Thymus (tissue), 14 donors: ENCODE results near the gene ACVR2A. TPM values are rescaled to one million over a fixed set of nuclear protein-coding genes. Genes with fewer than 3 reads are reported as not detected.

Experiments used
- DNase-seq, 9 donors: peaks; one replicate each; pipeline ENCODE4 v3.0.0-alpha.2; 2013; ENCODE audit warnings: low spot score in 9 of 9, low read depth in 6 of 9, missing footprints in 1 of 9
- H3K27ac ChIP-seq, 2 donors: one replicate each; pipeline ENCODE4 v1.5.1; 2013; ENCODE audit warnings: control low read depth in 1 of 2, low read depth in 1 of 2, low read length in 1 of 2, mild to moderate bottlenecking in 1 of 2, moderate library complexity in 1 of 2
- H3K27me3 ChIP-seq, 2 donors: one replicate each; pipeline ENCODE4 v1.5.1; 2013; ENCODE audit warnings: low read length in 1 of 2; ENCODE audit not compliant: control insufficient read depth in 2 of 2, insufficient read depth in 1 of 2
- H3K36me3 ChIP-seq, 2 donors: one replicate each; pipeline ENCODE4 v1.5.1; 2013; ENCODE audit warnings: low read length in 1 of 2, mild to moderate bottlenecking in 1 of 2, moderate library complexity in 1 of 2; ENCODE audit not compliant: control insufficient read depth in 2 of 2, insufficient read depth in 2 of 2
- H3K4me1 ChIP-seq, 2 donors: one replicate each; pipeline ENCODE4 v1.5.1; 2013; ENCODE audit warnings: low read length in 2 of 2; ENCODE audit not compliant: control insufficient read depth in 2 of 2, insufficient read depth in 2 of 2
- H3K4me3 ChIP-seq, 2 donors: one replicate each; pipeline ENCODE4 v1.5.1; 2013; ENCODE audit warnings: low read length in 2 of 2, control low read depth in 1 of 2, mild to moderate bottlenecking in 1 of 2
- H3K9me3 ChIP-seq, 2 donors: one replicate each; pipeline ENCODE4 v1.5.1; 2013; ENCODE audit warnings: low read length in 1 of 2, mild to moderate bottlenecking in 1 of 2; ENCODE audit not compliant: control insufficient read depth in 2 of 2, insufficient read depth in 1 of 2
- whole genome bisulfite sequencing: extraction: QIAGEN DNeasy Blood & Tissue Kit; methylation state at CpG from one replicate; pipeline ENCODE4 v1.1.7; 2013; 5-methylcytosine and 5-hydroxymethylcytosine counted together
- long read RNA-seq, 10 donors: transcript quantifications; one replicate each; lab custom pipeline, GENCODE V29; 2026
- polyA plus RNA-seq: library from polyadenylated mRNA; stranded (reverse); fragments of 200-250 nt; gene quantifications from one replicate; pipeline ENCODE4 v1.2.3, GENCODE V29; 2013
- total RNA-seq: library from RNA; stranded (reverse); fragments of 120-200 nt; gene quantifications from one replicate; pipeline ENCODE4 v1.2.4, GENCODE V29; 2013
- donor health status: healthy.

The ACVR2A gene
- total RNA-seq: 7.2 TPM
- polyA plus RNA-seq: 6.6 TPM
- long read RNA-seq, donor 1: 0 reads
- long read RNA-seq, donor 2, full-length matches to known transcripts: 5 of 5 reads
- long read RNA-seq, donor 2, partial matches to known transcripts: 0 of 5 reads
- long read RNA-seq, donor 2, other reads (novel, unspliced or antisense): 0 of 5 reads
- long read RNA-seq, donor 3, partial matches to known transcripts: 18 of 51 reads
- long read RNA-seq, donor 3, other reads (novel, unspliced or antisense): 33 of 51 reads
- long read RNA-seq, donor 4, full-length matches to known transcripts: 5 of 5 reads
- long read RNA-seq, donor 4, partial matches to known transcripts: 0 of 5 reads
- long read RNA-seq, donor 4, other reads (novel, unspliced or antisense): 0 of 5 reads
- long read RNA-seq, donor 5, full-length matches to known transcripts: 2 of 38 reads
- long read RNA-seq, donor 5, partial matches to known transcripts: 10 of 38 reads
- long read RNA-seq, donor 5, other reads (novel, unspliced or antisense): 26 of 38 reads
- long read RNA-seq, donor 6: 0 reads
- long read RNA-seq, donor 7, partial matches to known transcripts: 0 of 1 reads
- long read RNA-seq, donor 7, other reads (novel, unspliced or antisense): 0 of 1 reads
- long read RNA-seq, donor 8: 0 reads
- long read RNA-seq, donor 9: 0 reads
- long read RNA-seq, donor 10: 0 reads

GRCh38 chr2:147844697-147845410 is at the start of gene ACVR2A:
TSS of gene ACVR2A (plus strand) at chr2:147845029. CDS start at chr2:147845153, 124 bp downstream.
- peaks cover 3 to 7% of the 10 kb centered on the region in 2 donors for H3K4me1 ChIP-seq
- peaks cover 0 to 3% of the 10 kb centered on the region in 2 donors for H3K9me3 ChIP-seq
- H3K27me3 ChIP-seq: peaks cover 19 to 47% of the 10 kb centered on the region in 2 donors
- H3K4me3 ChIP-seq: peak within 1 kb of the TSS; percentile 70 to 87
- whole genome bisulfite sequencing: under 1% methylated on average over 51 of the region's 51 CpGs
- DNase-seq: peak in 5 of 9 donors; percentile 19 to 60 (median 28)
- H3K36me3 ChIP-seq: no peaks in the 10 kb centered on the region
- H3K27ac ChIP-seq: peak within 1 kb of the TSS; percentile 84 to 90

GRCh38 chr2:147800316-147800715 is 44.5 kb upstream of the ACVR2A start:
- no peaks in the 10 kb centered on the region for H3K9me3 ChIP-seq
- H3K27ac ChIP-seq: no peak overlapping the region
- H3K36me3 ChIP-seq: no peaks in the 10 kb centered on the region
- WGBS: 91% methylated on average over 2 of the region's 2 CpGs
- H3K4me1 ChIP-seq: no peaks in the 10 kb centered on the region
- DNase-seq: no peak
- no peaks in the 10 kb centered on the region for H3K27me3 ChIP-seq
- H3K4me3 ChIP-seq: no peak overlapping the region

- Histone ChIP-seq H3K36me3 (no peaks in the 10 kb centered on the region), H3K27ac (no peak overlapping the region), H3K4me3 (no peak overlapping the region), H3K4me1 (no peaks in the 10 kb centered on the region), H3K9me3 (no peaks in the 10 kb centered on the region), H3K27me3 (no peaks in the 10 kb centered on the region)
- WGBS: 93% methylated on average over 1 of the region's 1 CpG
- DNase-seq: no peak
These were observed 38.0 kb upstream of the ACVR2A start for GRCh38 chr2:147806846-147807245.

GRCh38 chr2:147808520-147808919 is 36.3 kb upstream of the ACVR2A start:
- Histone ChIP-seq H3K9me3 (no peaks in the 10 kb centered on the region), H3K27me3 (no peaks in the 10 kb centered on the region), H3K4me1 (no peaks in the 10 kb centered on the region), H3K4me3 (no peak overlapping the region), H3K27ac (no peak overlapping the region), H3K36me3 (no peaks in the 10 kb centered on the region)
- DNase-seq: no peak
- 97% methylated on average over 4 of the region's 4 CpGs for WGBS

GRCh38 chr2:147810883-147811765 is 33.7 kb upstream of the ACVR2A start:
- Histone ChIP-seq H3K9me3 (no peaks in the 10 kb centered on the region), H3K36me3 (no peaks in the 10 kb centered on the region), H3K27ac (no peak overlapping the region)

GRCh38 chr2:147818741-147819140 is 26.1 kb upstream of the ACVR2A start:
- Histone ChIP-seq H3K36me3 (no peaks in the 10 kb centered on the region), H3K4me1 (no peaks in the 10 kb centered on the region), H3K9me3 (no peaks in the 10 kb centered on the region), H3K27me3 (no peaks in the 10 kb centered on the region), H3K4me3 (no peak overlapping the region), H3K27ac (no peak overlapping the region)
- 97% methylated on average over 1 of the region's 1 CpG for WGBS
- no peak for DNase-seq

More at GRCh38 chr2:147810883-147811765, 33.7 kb upstream of the ACVR2A start:
- no peak for DNase-seq
- H3K4me1 ChIP-seq: no peaks in the 10 kb centered on the region
- no peaks in the 10 kb centered on the region for H3K27me3 ChIP-seq
- H3K4me3 ChIP-seq: no peak overlapping the region

GRCh38 chr2:147824620-147825019 is 20.2 kb upstream of the ACVR2A start:
- Histone ChIP-seq H3K4me3 (no peak overlapping the region), H3K27ac (no peak overlapping the region), H3K9me3 (peaks cover 0 to 3% of the 10 kb centered on the region in 2 donors), H3K4me1 (no peaks in the 10 kb centered on the region), H3K36me3 (no peaks in the 10 kb centered on the region), H3K27me3 (no peaks in the 10 kb centered on the region)
- no peak for DNase-seq
- whole genome bisulfite sequencing: 32% methylated on average over 3 of the region's 3 CpGs

GRCh38 chr2:147826278-147827087 is 18.3 kb upstream of the ACVR2A start:
- Histone ChIP-seq H3K4me1 (no peaks in the 10 kb centered on the region), H3K4me3 (no peak overlapping the region), H3K9me3 (peaks cover 0 to 3% of the 10 kb centered on the region in 2 donors), H3K36me3 (no peaks in the 10 kb centered on the region), H3K27ac (no peak overlapping the region), H3K27me3 (no peaks in the 10 kb centered on the region)
- 98% methylated on average over 41 of the region's 41 CpGs for WGBS
- DNase-seq: no peak
